Stomach (tissue), 19 donors: ENCODE data around the gene TNFSF10. TPM values are rescaled to one million over a fixed set of nuclear protein-coding genes. Genes with fewer than 3 reads are reported as not detected.
"Not testable (repeated sequence)": the region's sequence is repeated elsewhere in the genome, so short reads cannot be mapped to it uniquely, and the experiment has no call there.

Experiments used
- DNase-seq, 2 donors: peaks; one replicate each; pipeline versions ENCODE4 v3.0.0 to v3.0.0-alpha.2; 2013 to 2019
- H3K27ac ChIP-seq, 5 donors: fragments of 200-600 bp in 4 of 5; sonication (generic) in 4 of 5; one replicate each; pipeline ENCODE4 v1.5.1; 2013 to 2019; ENCODE audit warnings: mild to moderate bottlenecking in 1 of 5, moderate library complexity in 1 of 5
- H3K27me3 ChIP-seq, 3 donors: fragments of 200-600 bp; sonication (generic); one replicate each; pipeline ENCODE4 v1.5.1; 2017 to 2019; ENCODE audit warnings: mixed run types in 1 of 3
- H3K36me3 ChIP-seq, 4 donors: fragments of 200-600 bp; sonication (generic); 1 replicate in 3 of 4; 2 replicates in 1 of 4; pipeline ENCODE4 v1.5.1; 2016 to 2019
- H3K4me1 ChIP-seq, 4 donors: fragments of 200-600 bp; sonication (generic); one replicate each; pipeline ENCODE4 v1.5.1; 2016 to 2019
- H3K4me3 ChIP-seq, 4 donors: fragments of 200-600 bp; sonication (generic) in 3 of 4; one replicate each; pipeline ENCODE4 v1.5.1; 2016 to 2019; ENCODE audit warnings: mild to moderate bottlenecking in 1 of 4
- H3K9me3 ChIP-seq, 4 donors: fragments of 200-600 bp; sonication (generic); one replicate each; pipeline ENCODE4 v1.5.1; 2016 to 2019
- CTCF ChIP-seq, 7 experiments: fragments of 450-650 bp in 4 of 7; fragments of 200-600 bp in 3 of 7; sonication (generic) in 3 of 7; IDR thresholded peaks; one replicate each; pipeline ENCODE4 v1.5.1; 2016 to 2019; ENCODE audit warnings: antibody characterized with exemption in 7 of 7, control low read depth in 2 of 7, mild to moderate bottlenecking in 1 of 7
- EP300 ChIP-seq: sonication (generic); formaldehyde crosslinking; IDR thresholded peaks from one replicate; pipeline ENCODE4 v1.6.1; 2017; ENCODE audit warnings: antibody characterized with exemption
- POLR2A ChIP-seq, 4 donors: fragments of 450-650 bp; IDR thresholded peaks; one replicate each; pipeline ENCODE4 v1.6.1; 2016; ENCODE audit warnings: antibody characterized with exemption in 4 of 4, control low read depth in 2 of 4, mild to moderate bottlenecking in 1 of 4, moderate library complexity in 1 of 4
- POLR2AphosphoS5 ChIP-seq, 3 donors: sonication (generic); formaldehyde crosslinking; IDR thresholded peaks; one replicate each; pipeline ENCODE4 v1.6.1; 2016; ENCODE audit warnings: antibody characterized with exemption in 3 of 3
- WGBS, 5 donors: extraction: QIAGEN DNeasy Blood & Tissue Kit in 3 of 5; methylation state at CpG; one replicate each; pipeline versions ENCODE4 v1.1.5 to v1.1.7; 2013 to 2018; 5-methylcytosine and 5-hydroxymethylcytosine counted together
- intact Hi-C: fragments of 100-400 bp; cut with DNase I; formaldehyde crosslinking; loops from one replicate; pipeline ENCODE4 v1.15.1; 2023; ENCODE audit warnings: low total_unique reads
- long read RNA-seq, 10 donors: transcript quantifications; one replicate each; lab custom pipeline, GENCODE V29; 2026
- polyA plus RNA-seq, 3 donors: library from polyadenylated mRNA; stranded (reverse); fragments of 200-250 nt; gene quantifications; one replicate each; pipeline ENCODE4 v1.2.3, GENCODE V29; 2013
- total RNA-seq, 5 donors: library from RNA; depleted of rRNA; stranded (reverse); fragments of >200 nt; gene quantifications; one replicate each; pipeline versions ENCODE4 v1.1.0 to v1.2.3, GENCODE V29; 2014 to 2016
- donor health status: healthy with polysubstance abuse.
- donor health status: Bipolar disorder and iron deficiency.
- donor health status: healthy.

TNFSF10 gene
- 10 to 100 TPM in 4 of 5 donors, 1 to 10 TPM in 1; 4.0 to 84.2 (median 29.2) TPM for total RNA-seq
- polyA plus RNA-seq, result 10 to 100 TPM; 18.4 to 54.3 (median 18.5) TPM
- long read RNA-seq, donor 1, partial matches to known transcripts, result 0 of 4 reads
- long read RNA-seq, donor 1, other reads (novel, unspliced or antisense), result 0 of 4 reads
- long read RNA-seq, donor 2, transcript TNFSF10-201 (5 exons, 1,953 nt), result major isoform, 8 of 8 reads
- long read RNA-seq, donor 2, partial matches to known transcripts, result 0 of 8 reads
- long read RNA-seq, donor 2, other reads (novel, unspliced or antisense), result 0 of 8 reads
- long read RNA-seq, donor 3, partial matches to known transcripts, result 0 of 3 reads
- long read RNA-seq, donor 3, other reads (novel, unspliced or antisense), result 0 of 3 reads
- long read RNA-seq, donor 4, result 0 reads
- long read RNA-seq, donor 5, partial matches to known transcripts, result 0 of 1 reads
- long read RNA-seq, donor 5, other reads (novel, unspliced or antisense), result 0 of 1 reads
- long read RNA-seq, donor 6, result 0 reads
- long read RNA-seq, donor 7, transcript TNFSF10-201 (5 exons, 1,953 nt), result major isoform, 6 of 6 reads
- long read RNA-seq, donor 7, partial matches to known transcripts, result 0 of 6 reads
- long read RNA-seq, donor 7, other reads (novel, unspliced or antisense), result 0 of 6 reads
- long read RNA-seq, donor 8, partial matches to known transcripts, result 0 of 3 reads
- long read RNA-seq, donor 8, other reads (novel, unspliced or antisense), result 0 of 3 reads
- long read RNA-seq, donor 9, partial matches to known transcripts, result 0 of 3 reads
- long read RNA-seq, donor 9, other reads (novel, unspliced or antisense), result 0 of 3 reads
- long read RNA-seq, donor 10, partial matches to known transcripts, result 0 of 4 reads
- long read RNA-seq, donor 10, other reads (novel, unspliced or antisense), result 0 of 4 reads

- Histone ChIP-seq H3K4me3 (peak within 1 kb of the TSS; percentile 43 to 59 (median 50)), H3K27me3 (no peaks in the 10 kb centered on the region), H3K9me3 (no peaks in the 10 kb centered on the region), H3K27ac (peak within 1 kb of the TSS; percentile 82 to 92 (median 90)), H3K4me1 (peaks cover 19 to 49% (median 34%) of the 10 kb centered on the region in 4 donors), H3K36me3 (peaks cover 0 to 1% (median 0%) of the 10 kb centered on the region in 4 donors)
- 2 to 13% (median 4%) methylated on average over 9 of the region's 9 CpGs for WGBS, 5 donors
- peak; percentile 77 to 82 for DNase-seq
- intact Hi-C loops, result no loop called here
- TF ChIP-seq EP300 (no peak), POLR2AphosphoS5 (IDR thresholded peaks at IDR 0.05) (peak in 2 of 3 donors; percentile 90 to 96), POLR2A (IDR thresholded peaks at IDR 0.05) (peak in 1 of 4 donors; percentile 19), CTCF (IDR thresholded peaks at IDR 0.05) (no peak)
Observed at GRCh38 chr3:172522871-172523818, at the start of gene TNFSF10. TNFSF10 (minus strand) TSS chr3:172523430; CDS start chr3:172523384, 46 bp downstream.

- Histone ChIP-seq H3K27ac (no peak overlapping the region), H3K4me3 (no peak overlapping the region), H3K27me3 (no peaks in the 10 kb centered on the region), H3K4me1 (no peaks in the 10 kb centered on the region), H3K36me3 (no peaks in the 10 kb centered on the region), H3K9me3 (peaks cover 0 to 12% (median 5%) of the 10 kb centered on the region in 4 donors)
- no peak for DNase-seq
- 85 to 92% (median 89%) methylated on average over 4 of the region's 4 CpGs for WGBS, 5 donors
- TF ChIP-seq CTCF (IDR thresholded peaks at IDR 0.05), result no peak
- TF ChIP-seq EP300, result no peak
- no peak for TF ChIP-seq POLR2A (IDR thresholded peaks at IDR 0.05)
- no peak for TF ChIP-seq POLR2AphosphoS5 (IDR thresholded peaks at IDR 0.05)
- intact Hi-C loops, result no loop called here
Observed at GRCh38 chr3:172569128-172570008, 46.1 kb upstream of the TNFSF10 start.

GRCh38 chr3:172568701-172569100, 45.5 kb upstream of the TNFSF10 start:
- 36 to 55% (median 49%) methylated on average over 2 of the region's 2 CpGs for WGBS, 5 donors
- DNase-seq, result no peak
- Histone ChIP-seq H3K27ac (no peak overlapping the region), H3K4me3 (no peak overlapping the region), H3K27me3 (no peaks in the 10 kb centered on the region), H3K9me3 (peaks cover 0 to 12% (median 5%) of the 10 kb centered on the region in 4 donors), H3K4me1 (peaks cover 3 to 5% (median 3%) of the 10 kb centered on the region in 4 donors), H3K36me3 (no peaks in the 10 kb centered on the region)
- TF ChIP-seq CTCF (IDR thresholded peaks at IDR 0.05), result no peak
- intact Hi-C loops, result no loop called here

GRCh38 chr3:172566785-172567184, 43.6 kb upstream of the TNFSF10 start:
- peaks cover 9 to 23% (median 18%) of the 10 kb centered on the region in 4 donors for H3K4me1 ChIP-seq
- H3K9me3 ChIP-seq, result peaks cover 0 to 12% (median 5%) of the 10 kb centered on the region in 4 donors
- WGBS, 5 donors, result 96 to 100% (median 99%) methylated on average over 2 of the region's 2 CpGs
- H3K27me3 ChIP-seq, H3K27ac ChIP-seq, intact Hi-C loops, H3K4me3 ChIP-seq, H3K36me3 ChIP-seq, DNase-seq: not testable (repeated sequence)
